ENCODE data around the gene MT1E. TPM values are rescaled to one million over a fixed set of nuclear protein-coding genes. Genes with fewer than 3 reads are reported as not detected.
"Not testable (repeated sequence)": the region's sequence is repeated elsewhere in the genome, so short reads cannot be mapped to it uniquely, and the experiment has no call there.

MT1E gene
- total RNA-seq (10 to 100 TPM; 10.5 to 55.4 TPM), polyA plus RNA-seq (ENCODE audit: insufficient read depth, low read depth, low replicate concordance) (22.4 TPM)
- long read RNA-seq, donor 1, transcript MT1E-201 (3 exons, 704 nt) = major isoform, 14 of 14 reads
- long read RNA-seq, donor 1, partial matches to known transcripts = 0 of 14 reads
- long read RNA-seq, donor 1, other reads (novel, unspliced or antisense) = 0 of 14 reads
- long read RNA-seq, donor 2, transcript MT1E-201 (3 exons, 704 nt) = major isoform, 19 of 19 reads
- long read RNA-seq, donor 2, partial matches to known transcripts = 0 of 19 reads
- long read RNA-seq, donor 2, other reads (novel, unspliced or antisense) = 0 of 19 reads

GRCh38 chr16:56625140-56625942, at the start of gene MT1E:
TSS of gene MT1E (plus strand) at chr16:56625781. CDS start at chr16:56625852, 71 bp downstream.
- Histone ChIP-seq H3K27ac (peak within 1 kb of the TSS; percentile 44 to 84), H3K36me3 (ENCODE audit: low read depth, missing control alignments) (no peaks in the 10 kb centered on the region), H3K4me3 (peak within 1 kb of the TSS; percentile 49 to 66), H3K9me3 (no peaks in the 10 kb centered on the region), H3K27me3 (no peaks in the 10 kb centered on the region), H3K4me1 (no peaks in the 10 kb centered on the region)
- DNase-seq = peak; percentile 54
- TF ChIP-seq CTCF (IDR thresholded peaks at IDR 0.05) (no peak), POLR2A (IDR thresholded peaks at IDR 0.05) (no peak)
- intact Hi-C loops (cut with DNase I; ENCODE audit: low total_unique reads) = no loop called here
- 3 to 4% methylated on average over 33 to 62 of the region's 62 CpGs for WGBS, 2 donors

- Histone ChIP-seq H3K9me3 (no peaks in the 10 kb centered on the region), H3K27me3 (no peaks in the 10 kb centered on the region), H3K4me3 (no peak overlapping the region), H3K27ac (no peak overlapping the region), H3K36me3 (ENCODE audit: low read depth, missing control alignments) (no peaks in the 10 kb centered on the region), H3K4me1 (no peaks in the 10 kb centered on the region)
- intact Hi-C loops (cut with DNase I; ENCODE audit: low total_unique reads) = no loop called here
- peak; percentile 71 for DNase-seq
- WGBS, 2 donors = 51 to 56% methylated on average over 8 of the region's 8 CpGs
- TF ChIP-seq CTCF (IDR thresholded peaks at IDR 0.05) (peak; percentile 43 to 64 (median 57)), POLR2A (IDR thresholded peaks at IDR 0.05) (no peak)
Observed at GRCh38 chr16:56576585-56577299, 48.8 kb upstream of the MT1E start.

GRCh38 chr16:56577300-56577625, 48.3 kb upstream of the MT1E start:
- Histone ChIP-seq H3K4me3 (no peak overlapping the region), H3K4me1 (no peaks in the 10 kb centered on the region), H3K9me3 (no peaks in the 10 kb centered on the region), H3K27ac (no peak overlapping the region), H3K27me3 (no peaks in the 10 kb centered on the region), H3K36me3 (ENCODE audit: low read depth, missing control alignments) (no peaks in the 10 kb centered on the region)
- WGBS, 2 donors = 57 to 69% methylated on average over 4 of the region's 4 CpGs
- no peak for TF ChIP-seq POLR2A (IDR thresholded peaks at IDR 0.05)
- peak in 1 of 3 experiments; percentile 1 for TF ChIP-seq CTCF (IDR thresholded peaks at IDR 0.05)
- intact Hi-C loops (cut with DNase I; ENCODE audit: low total_unique reads) = no loop called here
- no peak for DNase-seq

- Histone ChIP-seq H3K36me3 (ENCODE audit: low read depth, missing control alignments) (no peaks in the 10 kb centered on the region), H3K27ac (no peak overlapping the region), H3K9me3 (no peaks in the 10 kb centered on the region), H3K4me3 (no peak overlapping the region), H3K27me3 (no peaks in the 10 kb centered on the region), H3K4me1 (no peaks in the 10 kb centered on the region)
- 90% methylated on average over 6 of the region's 6 CpGs for WGBS, 2 donors
- TF ChIP-seq CTCF (IDR thresholded peaks at IDR 0.05) = no peak
- no peak for TF ChIP-seq POLR2A (IDR thresholded peaks at IDR 0.05)
- DNase-seq = no peak
- intact Hi-C loops (cut with DNase I; ENCODE audit: low total_unique reads) = loop anchor here (10.0 kb wide), 1 partner anchor 124 kb away; no protein-coding TSS in a partner anchor
Observed at GRCh38 chr16:56580391-56581048, 45.1 kb upstream of the MT1E start.

- not testable (repeated sequence) for DNase-seq; H3K27me3 ChIP-seq; H3K27ac ChIP-seq; H3K9me3 ChIP-seq; H3K4me1 ChIP-seq; H3K4me3 ChIP-seq; H3K36me3 ChIP-seq (ENCODE audit: low read depth, missing control alignments)
- WGBS, 2 donors = 91 to 100% methylated on average over 2 of the region's 2 CpGs
- intact Hi-C loops (cut with DNase I; ENCODE audit: low total_unique reads) = loop anchor here (10.0 kb wide), 1 partner anchor 122 kb away; no protein-coding TSS in a partner anchor
Observed at GRCh38 chr16:56582911-56583310, 42.7 kb upstream of the MT1E start.

Measured in testis (tissue), 5 donors.